Measurements from ENCODE around the gene CFAP58.

The CFAP58 gene

GRCh38 chr10:104485632-104486031, 132.0 kb downstream of the CFAP58 start:
- no peak for DNase-seq (ENCODE audit: low read depth)

- DNase-seq (ENCODE audit: low read depth): no peak
These were observed 133.2 kb downstream of the CFAP58 start for GRCh38 chr10:104486803-104487202.

GRCh38 chr10:104487794-104488438, 134.3 kb downstream of the CFAP58 start:
- DNase-seq (ENCODE audit: low read depth): no peak

DNA sequence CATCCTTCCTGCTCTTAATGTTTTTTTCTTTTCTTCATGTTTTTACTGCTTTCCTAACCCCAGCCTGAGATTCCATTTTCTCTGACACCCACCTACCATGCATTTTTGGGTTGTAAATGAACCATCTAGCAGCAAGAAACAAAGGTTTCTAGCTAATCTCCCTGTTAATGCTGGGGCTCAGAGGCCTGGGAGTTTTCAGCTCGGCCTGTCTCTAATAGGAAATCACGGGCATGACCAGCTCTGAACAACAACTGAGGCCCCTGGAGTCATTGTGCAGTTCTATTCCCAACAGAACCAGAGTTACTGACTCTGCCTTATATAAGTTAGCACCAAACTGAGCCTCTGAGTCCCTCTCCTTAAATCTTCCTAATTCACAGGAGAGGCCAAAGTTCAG, 134.8 kb downstream of the CFAP58 start:
- no peak for DNase-seq (ENCODE audit: low read depth)

- peak; percentile 6 for DNase-seq (ENCODE audit: low read depth)
These were observed 138.8 kb downstream of the CFAP58 start for GRCh38 chr10:104492329-104492940.

DNA sequence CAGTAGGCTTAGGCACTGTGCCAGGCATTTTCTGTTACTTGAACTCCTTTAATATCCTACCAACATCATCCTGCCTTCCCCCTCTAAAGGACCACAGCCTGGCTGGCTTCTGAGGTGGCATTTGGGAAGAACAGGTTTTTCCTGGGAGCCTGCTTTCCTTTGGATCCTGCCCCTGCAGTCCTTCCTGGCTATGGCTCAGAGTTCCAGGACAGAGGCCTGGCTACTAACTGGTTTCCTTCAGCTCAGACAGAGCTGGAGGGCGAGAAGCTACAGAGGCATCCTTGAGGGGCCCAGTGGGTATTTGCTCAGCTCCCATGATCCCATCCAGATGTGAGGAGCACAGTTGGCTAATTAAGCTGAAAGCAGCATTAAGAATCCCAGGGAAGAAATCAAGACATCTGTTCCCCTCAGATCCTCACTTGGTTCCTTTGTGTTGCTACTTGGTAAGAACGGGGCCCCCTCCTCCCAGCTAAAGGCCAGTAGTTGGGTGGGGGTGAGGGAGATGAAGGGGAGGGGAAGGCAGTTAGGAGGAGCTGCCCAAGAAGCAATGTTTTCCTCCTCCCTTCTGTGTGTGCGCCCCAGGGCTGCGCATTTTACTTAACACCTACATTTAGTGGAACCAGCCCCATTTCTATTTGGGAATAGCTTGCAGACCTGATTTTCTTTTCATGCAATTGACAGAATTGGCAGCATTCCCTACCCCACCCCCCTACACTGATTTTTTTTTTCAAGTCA, 144.9 kb downstream of the CFAP58 start:
- no peak for DNase-seq (ENCODE audit: low read depth)

DNA sequence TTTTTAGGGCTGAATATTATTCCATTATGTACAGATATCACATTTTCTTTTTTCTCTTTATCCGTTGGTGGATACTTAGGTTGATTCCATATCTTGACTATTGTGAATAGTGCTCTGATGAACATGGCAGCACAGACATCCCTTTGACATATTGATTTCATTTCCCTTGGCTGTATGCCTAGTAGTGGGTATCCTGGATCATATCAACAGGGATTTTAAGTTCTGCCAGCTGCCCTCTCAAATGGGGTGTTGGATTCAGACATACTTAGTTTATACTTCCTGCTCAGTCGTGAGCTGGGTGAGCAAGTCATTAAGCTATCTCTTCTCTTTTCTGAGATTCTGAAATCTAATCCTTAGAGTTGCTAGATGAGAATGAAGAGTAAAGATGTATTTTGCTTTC, 147.8 kb downstream of the CFAP58 start:
- no peak for DNase-seq (ENCODE audit: low read depth)

GRCh38 chr10:104501864-104502579, 148.4 kb downstream of the CFAP58 start:
- no peak for DNase-seq (ENCODE audit: low read depth)

DNA sequence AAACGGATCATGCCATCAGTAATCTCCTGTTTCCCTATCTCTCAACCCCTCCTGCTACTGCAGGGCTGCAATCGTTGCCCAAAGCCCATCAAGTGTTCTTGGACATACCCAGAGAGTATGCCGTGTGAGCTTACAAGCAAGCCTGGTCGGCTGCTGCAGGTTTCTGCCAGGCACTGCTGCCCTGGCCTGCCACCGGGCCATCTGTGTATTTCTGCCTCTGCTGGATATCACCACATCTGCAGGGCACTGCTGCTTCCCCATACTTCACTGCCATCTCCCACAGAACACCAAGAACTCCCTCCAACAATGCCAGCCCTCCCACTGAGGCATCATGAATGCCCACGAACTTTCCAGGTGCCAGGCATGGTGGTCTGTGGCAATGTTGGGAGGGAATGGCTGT, 149.3 kb downstream of the CFAP58 start:
- DNase-seq (ENCODE audit: low read depth): no peak
